Heart right ventricle (tissue), 16 donors: Measurements from ENCODE around the gene RASL10B. TPM values are rescaled to one million over a fixed set of nuclear protein-coding genes. Genes with fewer than 3 reads are reported as not detected.
"Not testable (repeated sequence)": the region's sequence is repeated elsewhere in the genome, so short reads cannot be mapped to it uniquely, and the experiment has no call there.

Experiments
- ATAC-seq, 8 donors: fragments of 200-7000 bp; cut with Tn5 transposase; one replicate each; pipeline ENCODE4 v1.9.1; 2020; ENCODE audit warnings: mild to moderate bottlenecking in 8 of 8, moderate library complexity in 8 of 8, moderate number of reproducible peaks in 1 of 8
- DNase-seq, 2 donors: peaks; one replicate each; pipeline ENCODE4 v3.0.0-alpha.2; 2020
- H3K27ac ChIP-seq, 10 donors: fragments of 200-600 bp; sonication (generic) in 2 of 10; one replicate each; pipeline versions ENCODE4 v1.5.0 to v1.8.0; 2020 to 2022; ENCODE audit warnings: mild to moderate bottlenecking in 3 of 10
- H3K27me3 ChIP-seq, 7 donors: fragments of 200-600 bp; one replicate each; pipeline ENCODE4 v1.8.0; 2021 to 2022; ENCODE audit warnings: mild to moderate bottlenecking in 2 of 7
- H3K36me3 ChIP-seq, 9 donors: fragments of 200-600 bp; sonication (generic) in 1 of 9; one replicate each; pipeline versions ENCODE4 v1.5.0 to v1.8.0; 2020 to 2022; ENCODE audit warnings: mild to moderate bottlenecking in 2 of 9
- H3K4me1 ChIP-seq, 9 donors: fragments of 200-600 bp; sonication (generic) in 1 of 9; one replicate each; pipeline versions ENCODE4 v1.5.0 to v1.8.0; 2020 to 2022; ENCODE audit warnings: mild to moderate bottlenecking in 4 of 9
- H3K4me3 ChIP-seq, 10 donors: fragments of 200-600 bp; sonication (generic) in 2 of 10; one replicate each; pipeline versions ENCODE4 v1.5.0 to v1.8.0; 2020 to 2022; ENCODE audit warnings: mild to moderate bottlenecking in 7 of 10, moderate library complexity in 2 of 10
- H3K9me3 ChIP-seq, 11 donors: fragments of 200-600 bp in 10 of 11; sonication (generic) in 2 of 11; one replicate each; pipeline versions ENCODE4 v1.5.0 to v1.8.0; 2013 to 2022; ENCODE audit warnings: mild to moderate bottlenecking in 2 of 11, control low read depth in 1 of 11, moderate library complexity in 1 of 11
- CTCF ChIP-seq, 9 donors: fragments of 200-600 bp; sonication (generic) in 2 of 9; IDR thresholded peaks; one replicate each; pipeline versions ENCODE4 v1.5.0 to v1.8.0; 2021 to 2022; ENCODE audit warnings: antibody characterized with exemption in 9 of 9, mild to moderate bottlenecking in 5 of 9, moderate library complexity in 1 of 9
- WGBS, 2 donors: extraction: QIAGEN DNeasy Blood & Tissue Kit; methylation state at CpG; one replicate each; pipeline ENCODE4 v1.1.7; 2013; ENCODE audit warnings: inconsistent platforms in 1 of 2; 5-methylcytosine and 5-hydroxymethylcytosine counted together
- intact Hi-C, 10 donors: fragments of 100-400 bp; cut with DNase I; formaldehyde crosslinking; loops; one replicate each; pipeline versions ENCODE4 v1.11.1 to v1.14.2; 2022
- polyA plus RNA-seq, 2 donors: library from polyadenylated mRNA; stranded (reverse); fragments of 200-250 nt; gene quantifications; one replicate each; pipeline ENCODE4 v1.2.3, GENCODE V29; 2013
- total RNA-seq, 10 donors: library from RNA; stranded (reverse); fragmentation: NEBNext Ultra II Directional in 3 of 10; extraction: Animal tissue kit (Norgen Biotek cat#: 25700) in 3 of 10; gene quantifications; one replicate each; pipeline versions ENCODE4 v1.2.1 to v1.2.4, GENCODE V29; 2021 to 2023
- donor health status: Arrhythmogenic right ventricular cardiomyopathy.
- donor health status: ischemic (EF 13 %, LVEDD 7.1; RV severe dilation, severe dysfunction).
- donor health status: healthy with polysubstance abuse.
- donor health status: DM: no; HTN: yes; CAD: no.
- donor health status: DM: no; HTN: no; CAD: no.
- donor health status: ischemic (EF 25% LVEDD 6.9; RV normal size, moderate dysfunction).
- donor health status: ischemic (EF 25% LVEDD 5.7; RV mildly dilated, moderate dysfunction).
- donor health status: healthy.
- donor health status: DM: yes; HTN: yes; CAD: no.
- donor health status: Ischemic cardiomyopathy.
- donor health status: ischemic (EF 35%, LVEDD 5.7; RV mildly dilated, moderate dysfunction).
- donor health status: nonischemic (EF 11% LVEDD 7.7; RV severe dilation, severe dysfunction).
- donor health status: DM: yes; HTN: yes; CAD: no.
- donor health status: PGD.
- donor health status: ischemic (EF 29% LVEDD 5.4; RV normal size, mild dysfunction).
- donor health status: nonischemic (EF 23%, LVEDD 6.1; RV moderate dilation, normal function).

The RASL10B gene
- total and polyA plus RNA-seq, 12 donors: 3.9 to 26.2 (median 10.9) TPM

GRCh38 chr17:35748341-35748841 is 17.0 kb downstream of the RASL10B start:
- 35 to 38% methylated on average over 4 of the region's 4 CpGs for WGBS, 2 donors
- intact Hi-C loops: loop anchor here (2.0 to 10.0 kb wide), 8 partner anchors 86 to 584 kb away; no protein-coding TSS in a partner anchor
- H3K27ac ChIP-seq: no peak overlapping the region
- DNase-seq (no peak), ATAC-seq (peak in 5 of 8 donors; percentile 3 to 62 (median 50))
- peaks cover 0 to 60% (median 43%) of the 10 kb centered on the region in 7 donors for H3K27me3 ChIP-seq
- H3K36me3 ChIP-seq: no peaks in the 10 kb centered on the region
- TF ChIP-seq CTCF (IDR thresholded peaks at IDR 0.05): no peak
- no peak overlapping the region for H3K4me3 ChIP-seq
- H3K4me1 ChIP-seq: peaks cover 0 to 23% (median 9%) of the 10 kb centered on the region in 9 donors
- no peaks in the 10 kb centered on the region for H3K9me3 ChIP-seq

GRCh38 chr17:35748979-35749378 is 17.5 kb downstream of the RASL10B start:
- ATAC-seq (no peak), DNase-seq (no peak)
- intact Hi-C loops: loop anchor here (2.0 to 10.0 kb wide), 8 partner anchors 87 to 584 kb away; no protein-coding TSS in a partner anchor

GRCh38 chr17:35749560-35750412 is 18.3 kb downstream of the RASL10B start:
- Histone ChIP-seq H3K36me3 (no peaks in the 10 kb centered on the region), H3K9me3 (no peaks in the 10 kb centered on the region), H3K27me3 (peaks cover 0 to 54% (median 34%) of the 10 kb centered on the region in 7 donors), H3K27ac (no peak overlapping the region), H3K4me3 (peak overlapping the region in 1 of 10 donors; percentile 15), H3K4me1 (peaks cover 0 to 23% (median 9%) of the 10 kb centered on the region in 9 donors)
- ATAC-seq (no peak), DNase-seq (no peak)
- intact Hi-C loops: loop anchor here (2.0 to 10.0 kb wide), 10 partner anchors 87 to 585 kb away; no protein-coding TSS in a partner anchor
- TF ChIP-seq CTCF (IDR thresholded peaks at IDR 0.05): no peak
- 5 to 8% methylated on average over 35 of the region's 35 CpGs for WGBS, 2 donors

More at GRCh38 chr17:35748979-35749378, 17.5 kb downstream of the RASL10B start:
- Histone ChIP-seq H3K36me3 (no peaks in the 10 kb centered on the region), H3K9me3 (no peaks in the 10 kb centered on the region), H3K4me3 (no peak overlapping the region), H3K4me1 (peaks cover 0 to 23% (median 9%) of the 10 kb centered on the region in 9 donors), H3K27me3 (peaks cover 0 to 60% (median 38%) of the 10 kb centered on the region in 7 donors), H3K27ac (no peak overlapping the region)
- WGBS, 2 donors: 79 to 92% methylated on average over 6 of the region's 6 CpGs
- no peak for TF ChIP-seq CTCF (IDR thresholded peaks at IDR 0.05)

GRCh38 chr17:35750526-35751395 is 19.3 kb downstream of the RASL10B start:
- no peak for DNase-seq
- no peak for TF ChIP-seq CTCF (IDR thresholded peaks at IDR 0.05)

GRCh38 chr17:35751541-35751940 is 20.1 kb downstream of the RASL10B start:
- H3K4me1 ChIP-seq: peaks cover 0 to 23% (median 9%) of the 10 kb centered on the region in 9 donors
- not testable (repeated sequence) for H3K36me3 ChIP-seq, ATAC-seq, H3K4me3 ChIP-seq, H3K9me3 ChIP-seq, H3K27ac ChIP-seq, DNase-seq
- H3K27me3 ChIP-seq: peaks cover 0 to 51% (median 34%) of the 10 kb centered on the region in 7 donors
- intact Hi-C loops: loop anchor here in 2 of 10 donors (2.0 to 5.0 kb wide), 2 partner anchors 91 to 149 kb away; no protein-coding TSS in a partner anchor
- 64 to 71% methylated on average over 4 of the region's 4 CpGs for WGBS, 2 donors

More at GRCh38 chr17:35750526-35751395, 19.3 kb downstream of the RASL10B start:
- Histone ChIP-seq H3K4me3 (no peak overlapping the region), H3K27me3 (peaks cover 0 to 51% (median 34%) of the 10 kb centered on the region in 7 donors), H3K36me3 (no peaks in the 10 kb centered on the region), H3K4me1 (peaks cover 0 to 23% (median 9%) of the 10 kb centered on the region in 9 donors), H3K9me3 (no peaks in the 10 kb centered on the region), H3K27ac (no peak overlapping the region)
- intact Hi-C loops: loop anchor here in 2 of 10 donors (2.0 to 5.0 kb wide), 2 partner anchors 90 to 148 kb away; no protein-coding TSS in a partner anchor
- no peak for ATAC-seq
- 75% methylated on average over 10 of the region's 10 CpGs for WGBS, 2 donors
